ENCODE results near the gene LRP6. TPM values are rescaled to one million over a fixed set of nuclear protein-coding genes. Genes with fewer than 3 reads are reported as not detected.
A peak's percentile ranks its signal among the peaks of the same experiment; 100 is the strongest.

Gene LRP6
- total and polyA plus RNA-seq, 2 of the 8 experiments (the other 6 are each of a cell fraction or from before 2014, with no cell fraction given) = 53.6 to 73.2 TPM

GRCh38 chr12:12265035-12265434 is 1.8 kb downstream of the LRP6 start:
- no peaks in the 10 kb centered on the region; the same call in 1 of the 2 replicates for H3K79me1 ChIP-seq (ENCODE audit: low read depth, low read length)
- H3K27ac ChIP-seq (ENCODE audit: low read depth, low read length) = no peak overlapping the region
- ChIA-PET CTCF (ENCODE audit: partially characterized antibody) (interaction anchor here (1.0 to 1.7 kb wide), 4 partner anchors 11 to 83 kb away, joined by 3 to 6 read pairs (median 4); no protein-coding TSS in a partner anchor), POLR2A (ENCODE audit: partially characterized antibody) (interaction anchor here (0.6 to 3.7 kb wide), 7 partner anchors 9 to 452 kb away, joined by 3 to 31 read pairs (median 5); no protein-coding TSS in a partner anchor)
- H4K8ac ChIP-seq (ENCODE audit: extremely low read depth, insufficient read depth, low read length) = no peak overlapping the region
- H3K4me2 ChIP-seq (ENCODE audit: insufficient read depth in 1 of 2, low read depth in 2 of 2, low read length in 2 of 2) = peak overlapping the region; percentile 97
- no peak overlapping the region for H2AK5ac ChIP-seq (ENCODE audit: low read depth, low read length)
- H3K14ac ChIP-seq (ENCODE audit: insufficient read length) = no peak overlapping the region
- H4K5ac ChIP-seq (ENCODE audit: insufficient read length, low read depth, low read length) = no peak overlapping the region
- no peak overlapping the region for H2BK15ac ChIP-seq (ENCODE audit: low read length)
- H4K91ac ChIP-seq (replicated peaks; ENCODE audit: insufficient read length, low read length) = no peak overlapping the region
- H3K9ac ChIP-seq (replicated peaks in 1 of 4; ENCODE audit: extremely low read depth in 1 of 4, low read depth in 3 of 4, low read length in 3 of 4) = no peak overlapping the region; a peak in 1 of 7 replicates
- peak overlapping the region; percentile 92 to 97 (median 96); a peak in 7 of 8 replicates for H3K4me3 ChIP-seq (ENCODE audit: extremely low read depth in 1 of 4, insufficient read depth in 2 of 4, low read depth in 3 of 4, low read length in 4 of 4)
- H2BK20ac ChIP-seq (ENCODE audit: low read length) = no peak overlapping the region
- H2AFZ ChIP-seq (ENCODE audit: low read length) = no peak overlapping the region
- no peak overlapping the region for H3K4ac ChIP-seq (replicated peaks; ENCODE audit: insufficient read length, low read depth, low read length)
- no peaks in the 10 kb centered on the region for H3K36me3 ChIP-seq (ENCODE audit: control insufficient read depth in 2 of 4, insufficient read depth in 4 of 4, low read length in 3 of 4)
- FAIRE-seq = no peak
- no peak overlapping the region for H2BK12ac ChIP-seq (ENCODE audit: low read depth, low read length)
- no peak overlapping the region for H3K23ac ChIP-seq (ENCODE audit: insufficient read length)
- peaks cover 43 to 66% of the 10 kb centered on the region in 2 experiments for H3K79me2 ChIP-seq (ENCODE audit: control insufficient read depth in 1 of 2, insufficient read depth in 2 of 2, low read length in 2 of 2)
- H3K27me3 ChIP-seq (replicated peaks in 1 of 4; ENCODE audit: control insufficient read depth in 3 of 4, extremely low read depth in 1 of 4, insufficient read depth in 3 of 4, low read length in 3 of 4) = no peaks in the 10 kb centered on the region
- no peaks in the 10 kb centered on the region for H3K9me3 ChIP-seq (ENCODE audit: insufficient read depth in 2 of 2, low read depth in 1 of 2, low read length in 1 of 2)
- peaks cover 10% of the 10 kb centered on the region; the same call in 1 of the 2 replicates for H3K23me2 ChIP-seq (ENCODE audit: low read depth, low read length)
- H4K20me1 ChIP-seq (replicated peaks in 1 of 2; ENCODE audit: control insufficient read depth in 1 of 2, insufficient read depth in 2 of 2, low read length in 2 of 2) = peaks cover 9 to 12% of the 10 kb centered on the region in 2 experiments
- H3K56ac ChIP-seq (replicated peaks; ENCODE audit: insufficient read length, low read depth, low read length) = no peak overlapping the region
- H3K18ac ChIP-seq (ENCODE audit: extremely low read depth, low read length) = no peak overlapping the region
- no peak for DNase-seq (ENCODE audit: low read depth in 1 of 2, low spot score in 2 of 2)
- 73% methylated on average over 3 of the region's 3 CpGs; no CpG with 5 or more reads in 1 of the 2 experiments for WGBS, 2 experiments (ENCODE audit: extremely low coverage in 1 of 2, insufficient coverage in 1 of 2, insufficient read length in 1 of 2, insufficient replicate concordance in 2 of 2, low coverage in 1 of 2, low lambda C conversion rate in 2 of 2, missing lambda C conversion rate in 1 of 2)
- no peak overlapping the region for H2BK120ac ChIP-seq (replicated peaks; ENCODE audit: low read depth, low read length)
- H3K4me1 ChIP-seq (replicated peaks in 1 of 4; ENCODE audit: control insufficient read depth in 3 of 4, insufficient read depth in 4 of 4, low read length in 3 of 4) = peaks cover 0 to 5% (median 1%) of the 10 kb centered on the region in 4 experiments; a peak in 4 of 7 replicates
- no peak overlapping the region for H2BK5ac ChIP-seq (ENCODE audit: low read depth, low read length)
- TF ChIP-seq JUND (IDR thresholded peaks at IDR 0.05; ENCODE audit: low read length) (no peak), ATF3 (IDR thresholded peaks at IDR 0.05; ENCODE audit: insufficient read depth, low read depth, low read length) (no peak), SUZ12 (IDR thresholded peaks at IDR 0.05; ENCODE audit: low read length) (no peak), SIN3A (conservative IDR thresholded peaks at IDR 0.05 in 1 of 2, IDR thresholded peaks at IDR 0.05 in 1 of 2; ENCODE audit: low read depth in 1 of 2, low read length in 2 of 2) (no peak), CHD2 (IDR thresholded peaks at IDR 0.05; ENCODE audit: low read length) (no peak), CTCF (IDR thresholded peaks at IDR 0.05; ENCODE audit: control extremely low read depth in 1 of 3, insufficient read depth in 1 of 3, low read depth in 1 of 3, low read length in 3 of 3) (no peak), CBX8 (IDR thresholded peaks at IDR 0.05; ENCODE audit: borderline replicate concordance, low read depth, low read length) (no peak), TBP (IDR thresholded peaks at IDR 0.05; ENCODE audit: low read depth, low read length) (no peak), POLR2A (IDR thresholded peaks at IDR 0.05; ENCODE audit: control extremely low read depth in 1 of 2, low read depth in 2 of 2, low read length in 2 of 2) (no peak), RFX5 (IDR thresholded peaks at IDR 0.05; ENCODE audit: borderline replicate concordance, low read depth, low read length) (no peak), POLR2AphosphoS5 (IDR thresholded peaks at IDR 0.05; ENCODE audit: low read depth, low read length) (no peak)

Data from H1 (cell line).